Measurements from ENCODE around the gene RBM33. TPM values are rescaled to one million over a fixed set of nuclear protein-coding genes. Genes with fewer than 3 reads are reported as not detected.

RBM33 gene
- total RNA-seq, 1 experiment from 2014 or later, result 81.8 TPM

DNA sequence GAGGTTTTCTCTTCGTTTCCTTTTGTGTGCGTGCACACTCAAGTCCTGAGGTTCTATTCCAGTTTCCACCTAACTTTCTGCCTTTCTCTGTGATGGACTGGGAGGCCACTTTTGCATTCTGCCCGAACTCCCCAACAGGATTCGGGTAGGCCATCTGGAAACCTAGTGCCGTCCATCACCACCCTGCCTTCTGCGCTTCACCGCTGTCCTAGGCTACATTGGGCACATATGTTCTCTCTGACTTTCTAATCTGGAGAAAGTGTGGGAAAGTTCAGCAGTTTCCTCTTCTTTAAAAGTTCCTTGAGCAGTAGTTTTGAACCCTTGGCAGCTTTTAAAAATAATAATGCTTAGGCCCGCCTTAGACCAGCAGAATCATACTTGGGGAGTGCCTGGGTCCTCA, 121.0 kb downstream of the RBM33 start (continued):
- TF ChIP-seq, protein P1, sequence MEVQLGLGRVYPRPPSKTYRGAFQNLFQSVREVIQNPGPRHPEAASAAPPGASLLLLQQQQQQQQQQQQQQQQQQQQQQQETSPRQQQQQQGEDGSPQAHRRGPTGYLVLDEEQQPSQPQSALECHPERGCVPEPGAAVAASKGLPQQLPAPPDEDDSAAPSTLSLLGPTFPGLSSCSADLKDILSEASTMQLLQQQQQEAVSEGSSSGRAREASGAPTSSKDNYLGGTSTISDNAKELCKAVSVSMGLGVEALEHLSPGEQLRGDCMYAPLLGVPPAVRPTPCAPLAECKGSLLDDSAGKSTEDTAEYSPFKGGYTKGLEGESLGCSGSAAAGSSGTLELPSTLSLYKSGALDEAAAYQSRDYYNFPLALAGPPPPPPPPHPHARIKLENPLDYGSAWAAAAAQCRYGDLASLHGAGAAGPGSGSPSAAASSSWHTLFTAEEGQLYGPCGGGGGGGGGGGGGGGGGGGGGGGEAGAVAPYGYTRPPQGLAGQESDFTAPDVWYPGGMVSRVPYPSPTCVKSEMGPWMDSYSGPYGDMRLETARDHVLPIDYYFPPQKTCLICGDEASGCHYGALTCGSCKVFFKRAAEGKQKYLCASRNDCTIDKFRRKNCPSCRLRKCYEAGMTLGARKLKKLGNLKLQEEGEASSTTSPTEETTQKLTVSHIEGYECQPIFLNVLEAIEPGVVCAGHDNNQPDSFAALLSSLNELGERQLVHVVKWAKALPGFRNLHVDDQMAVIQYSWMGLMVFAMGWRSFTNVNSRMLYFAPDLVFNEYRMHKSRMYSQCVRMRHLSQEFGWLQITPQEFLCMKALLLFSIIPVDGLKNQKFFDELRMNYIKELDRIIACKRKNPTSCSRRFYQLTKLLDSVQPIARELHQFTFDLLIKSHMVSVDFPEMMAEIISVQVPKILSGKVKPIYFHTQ (CRISPR knock-in tag; IDR thresholded peaks at IDR 0.05), result no peak
- TF ChIP-seq KAT7 (CRISPR knock-in tag; IDR thresholded peaks at IDR 0.05; ENCODE audit: borderline replicate concordance) (no peak), MYBL2 (CRISPR knock-in tag; IDR thresholded peaks at IDR 0.05) (no peak), NFE2L1 (CRISPR knock-in tag; IDR thresholded peaks at IDR 0.05) (no peak), ZNF121 (CRISPR knock-in tag; IDR thresholded peaks at IDR 0.05) (no peak), TEAD1 (CRISPR knock-in tag; IDR thresholded peaks at IDR 0.05) (no peak), ZNF232 (CRISPR knock-in tag; IDR thresholded peaks at IDR 0.05) (no peak)
- TF ChIP-seq, protein P2, sequence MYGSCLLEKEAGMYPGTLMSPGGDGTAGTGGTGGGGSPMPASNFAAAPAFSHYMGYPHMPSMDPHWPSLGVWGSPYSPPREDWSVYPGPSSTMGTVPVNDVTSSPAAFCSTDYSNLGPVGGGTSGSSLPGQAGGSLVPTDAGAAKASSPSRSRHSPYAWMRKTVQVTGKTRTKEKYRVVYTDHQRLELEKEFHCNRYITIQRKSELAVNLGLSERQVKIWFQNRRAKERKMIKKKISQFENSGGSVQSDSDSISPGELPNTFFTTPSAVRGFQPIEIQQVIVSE (CRISPR knock-in tag; IDR thresholded peaks at IDR 0.05; ENCODE audit: borderline replicate concordance), result no peak
- TF ChIP-seq, protein P3, sequence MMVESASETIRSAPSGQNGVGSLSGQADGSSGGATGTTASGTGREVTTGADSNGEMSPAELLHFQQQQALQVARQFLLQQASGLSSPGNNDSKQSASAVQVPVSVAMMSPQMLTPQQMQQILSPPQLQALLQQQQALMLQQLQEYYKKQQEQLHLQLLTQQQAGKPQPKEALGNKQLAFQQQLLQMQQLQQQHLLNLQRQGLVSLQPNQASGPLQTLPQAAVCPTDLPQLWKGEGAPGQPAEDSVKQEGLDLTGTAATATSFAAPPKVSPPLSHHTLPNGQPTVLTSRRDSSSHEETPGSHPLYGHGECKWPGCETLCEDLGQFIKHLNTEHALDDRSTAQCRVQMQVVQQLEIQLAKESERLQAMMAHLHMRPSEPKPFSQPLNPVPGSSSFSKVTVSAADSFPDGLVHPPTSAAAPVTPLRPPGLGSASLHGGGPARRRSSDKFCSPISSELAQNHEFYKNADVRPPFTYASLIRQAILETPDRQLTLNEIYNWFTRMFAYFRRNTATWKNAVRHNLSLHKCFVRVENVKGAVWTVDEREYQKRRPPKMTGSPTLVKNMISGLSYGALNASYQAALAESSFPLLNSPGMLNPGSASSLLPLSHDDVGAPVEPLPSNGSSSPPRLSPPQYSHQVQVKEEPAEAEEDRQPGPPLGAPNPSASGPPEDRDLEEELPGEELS (CRISPR knock-in tag; IDR thresholded peaks at IDR 0.05), result no peak
- TF ChIP-seq, protein P4, sequence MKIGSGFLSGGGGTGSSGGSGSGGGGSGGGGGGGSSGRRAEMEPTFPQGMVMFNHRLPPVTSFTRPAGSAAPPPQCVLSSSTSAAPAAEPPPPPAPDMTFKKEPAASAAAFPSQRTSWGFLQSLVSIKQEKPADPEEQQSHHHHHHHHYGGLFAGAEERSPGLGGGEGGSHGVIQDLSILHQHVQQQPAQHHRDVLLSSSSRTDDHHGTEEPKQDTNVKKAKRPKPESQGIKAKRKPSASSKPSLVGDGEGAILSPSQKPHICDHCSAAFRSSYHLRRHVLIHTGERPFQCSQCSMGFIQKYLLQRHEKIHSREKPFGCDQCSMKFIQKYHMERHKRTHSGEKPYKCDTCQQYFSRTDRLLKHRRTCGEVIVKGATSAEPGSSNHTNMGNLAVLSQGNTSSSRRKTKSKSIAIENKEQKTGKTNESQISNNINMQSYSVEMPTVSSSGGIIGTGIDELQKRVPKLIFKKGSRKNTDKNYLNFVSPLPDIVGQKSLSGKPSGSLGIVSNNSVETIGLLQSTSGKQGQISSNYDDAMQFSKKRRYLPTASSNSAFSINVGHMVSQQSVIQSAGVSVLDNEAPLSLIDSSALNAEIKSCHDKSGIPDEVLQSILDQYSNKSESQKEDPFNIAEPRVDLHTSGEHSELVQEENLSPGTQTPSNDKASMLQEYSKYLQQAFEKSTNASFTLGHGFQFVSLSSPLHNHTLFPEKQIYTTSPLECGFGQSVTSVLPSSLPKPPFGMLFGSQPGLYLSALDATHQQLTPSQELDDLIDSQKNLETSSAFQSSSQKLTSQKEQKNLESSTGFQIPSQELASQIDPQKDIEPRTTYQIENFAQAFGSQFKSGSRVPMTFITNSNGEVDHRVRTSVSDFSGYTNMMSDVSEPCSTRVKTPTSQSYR (CRISPR knock-in tag; IDR thresholded peaks at IDR 0.05), result no peak

DNA sequence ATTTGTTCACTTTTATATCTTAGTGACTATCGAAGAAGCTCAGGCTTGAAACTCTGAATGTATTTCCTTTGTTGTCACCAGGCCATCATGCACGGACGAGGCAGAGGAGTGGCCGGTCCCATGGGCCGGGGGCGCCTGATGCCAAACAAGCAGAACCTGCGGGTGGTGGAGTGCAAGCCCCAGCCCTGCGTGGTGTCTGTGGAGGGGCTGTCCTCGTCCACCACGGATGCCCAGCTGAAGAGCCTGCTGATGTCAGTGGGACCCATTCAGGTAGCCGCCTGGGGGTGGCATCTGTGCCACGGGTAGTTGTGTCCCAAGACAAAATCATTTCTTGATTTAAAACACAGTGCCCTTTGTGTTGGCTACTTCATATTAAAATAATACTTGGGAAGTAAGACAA, 121.9 kb downstream of the RBM33 start:
- H3K27me3 Mint-ChIP-seq (ENCODE audit: low read depth), result no peaks in the 10 kb centered on the region
- H3K4me1 Mint-ChIP-seq, result peaks cover 18% of the 10 kb centered on the region
- H3K36me3 Mint-ChIP-seq, result peaks cover 43% of the 10 kb centered on the region
- TF ChIP-seq NR1H2 (CRISPR knock-in tag; IDR thresholded peaks at IDR 0.05) (no peak), ZNF232 (CRISPR knock-in tag; IDR thresholded peaks at IDR 0.05) (no peak), JUN (CRISPR knock-in tag; IDR thresholded peaks at IDR 0.05) (no peak), ELF4 (CRISPR knock-in tag; IDR thresholded peaks at IDR 0.05; ENCODE audit: low read depth) (no peak), KAT7 (CRISPR knock-in tag; IDR thresholded peaks at IDR 0.05; ENCODE audit: borderline replicate concordance) (no peak), JAZF1 (CRISPR knock-in tag; IDR thresholded peaks at IDR 0.05) (no peak), IRF2 (CRISPR knock-in tag; IDR thresholded peaks at IDR 0.05; ENCODE audit: borderline replicate concordance, low read depth) (no peak)
- TF ChIP-seq, protein P2 (CRISPR knock-in tag; IDR thresholded peaks at IDR 0.05; ENCODE audit: borderline replicate concordance), result no peak
- TF ChIP-seq, protein P5, sequence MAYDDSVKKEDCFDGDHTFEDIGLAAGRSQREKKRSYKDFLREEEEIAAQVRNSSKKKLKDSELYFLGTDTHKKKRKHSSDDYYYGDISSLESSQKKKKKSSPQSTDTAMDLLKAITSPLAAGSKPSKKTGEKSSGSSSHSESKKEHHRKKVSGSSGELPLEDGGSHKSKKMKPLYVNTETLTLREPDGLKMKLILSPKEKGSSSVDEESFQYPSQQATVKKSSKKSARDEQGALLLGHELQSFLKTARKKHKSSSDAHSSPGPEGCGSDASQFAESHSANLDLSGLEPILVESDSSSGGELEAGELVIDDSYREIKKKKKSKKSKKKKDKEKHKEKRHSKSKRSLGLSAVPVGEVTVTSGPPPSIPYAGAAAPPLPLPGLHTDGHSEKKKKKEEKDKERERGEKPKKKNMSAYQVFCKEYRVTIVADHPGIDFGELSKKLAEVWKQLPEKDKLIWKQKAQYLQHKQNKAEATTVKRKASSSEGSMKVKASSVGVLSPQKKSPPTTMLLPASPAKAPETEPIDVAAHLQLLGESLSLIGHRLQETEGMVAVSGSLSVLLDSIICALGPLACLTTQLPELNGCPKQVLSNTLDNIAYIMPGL (CRISPR knock-in tag; IDR thresholded peaks at IDR 0.05), result no peak
- TF ChIP-seq, protein P6, sequence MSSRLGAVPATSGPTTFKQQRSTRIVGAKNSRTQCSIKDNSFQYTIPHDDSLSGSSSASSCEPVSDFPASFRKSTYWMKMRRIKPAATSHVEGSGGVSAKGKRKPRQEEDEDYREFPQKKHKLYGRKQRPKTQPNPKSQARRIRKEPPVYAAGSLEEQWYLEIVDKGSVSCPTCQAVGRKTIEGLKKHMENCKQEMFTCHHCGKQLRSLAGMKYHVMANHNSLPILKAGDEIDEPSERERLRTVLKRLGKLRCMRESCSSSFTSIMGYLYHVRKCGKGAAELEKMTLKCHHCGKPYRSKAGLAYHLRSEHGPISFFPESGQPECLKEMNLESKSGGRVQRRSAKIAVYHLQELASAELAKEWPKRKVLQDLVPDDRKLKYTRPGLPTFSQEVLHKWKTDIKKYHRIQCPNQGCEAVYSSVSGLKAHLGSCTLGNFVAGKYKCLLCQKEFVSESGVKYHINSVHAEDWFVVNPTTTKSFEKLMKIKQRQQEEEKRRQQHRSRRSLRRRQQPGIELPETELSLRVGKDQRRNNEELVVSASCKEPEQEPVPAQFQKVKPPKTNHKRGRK (CRISPR knock-in tag; IDR thresholded peaks at IDR 0.05; ENCODE audit: borderline replicate concordance), result no peak
- TF ChIP-seq, protein P7, sequence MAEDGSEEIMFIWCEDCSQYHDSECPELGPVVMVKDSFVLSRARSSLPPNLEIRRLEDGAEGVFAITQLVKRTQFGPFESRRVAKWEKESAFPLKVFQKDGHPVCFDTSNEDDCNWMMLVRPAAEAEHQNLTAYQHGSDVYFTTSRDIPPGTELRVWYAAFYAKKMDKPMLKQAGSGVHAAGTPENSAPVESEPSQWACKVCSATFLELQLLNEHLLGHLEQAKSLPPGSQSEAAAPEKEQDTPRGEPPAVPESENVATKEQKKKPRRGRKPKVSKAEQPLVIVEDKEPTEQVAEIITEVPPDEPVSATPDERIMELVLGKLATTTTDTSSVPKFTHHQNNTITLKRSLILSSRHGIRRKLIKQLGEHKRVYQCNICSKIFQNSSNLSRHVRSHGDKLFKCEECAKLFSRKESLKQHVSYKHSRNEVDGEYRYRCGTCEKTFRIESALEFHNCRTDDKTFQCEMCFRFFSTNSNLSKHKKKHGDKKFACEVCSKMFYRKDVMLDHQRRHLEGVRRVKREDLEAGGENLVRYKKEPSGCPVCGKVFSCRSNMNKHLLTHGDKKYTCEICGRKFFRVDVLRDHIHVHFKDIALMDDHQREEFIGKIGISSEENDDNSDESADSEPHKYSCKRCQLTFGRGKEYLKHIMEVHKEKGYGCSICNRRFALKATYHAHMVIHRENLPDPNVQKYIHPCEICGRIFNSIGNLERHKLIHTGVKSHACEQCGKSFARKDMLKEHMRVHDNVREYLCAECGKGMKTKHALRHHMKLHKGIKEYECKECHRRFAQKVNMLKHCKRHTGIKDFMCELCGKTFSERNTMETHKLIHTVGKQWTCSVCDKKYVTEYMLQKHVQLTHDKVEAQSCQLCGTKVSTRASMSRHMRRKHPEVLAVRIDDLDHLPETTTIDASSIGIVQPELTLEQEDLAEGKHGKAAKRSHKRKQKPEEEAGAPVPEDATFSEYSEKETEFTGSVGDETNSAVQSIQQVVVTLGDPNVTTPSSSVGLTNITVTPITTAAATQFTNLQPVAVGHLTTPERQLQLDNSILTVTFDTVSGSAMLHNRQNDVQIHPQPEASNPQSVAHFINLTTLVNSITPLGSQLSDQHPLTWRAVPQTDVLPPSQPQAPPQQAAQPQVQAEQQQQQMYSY (CRISPR knock-in tag; IDR thresholded peaks at IDR 0.05), result no peak

More for the DNA sequence above, 121.9 kb downstream of the RBM33 start:
- CTCF ChIA-PET, result interaction anchor here (3.3 kb wide), 1 partner anchor 168 kb away, joined by 26 read pairs; no protein-coding TSS in a partner anchor
- H3K4me3 Mint-ChIP-seq, result no peak overlapping the region
- ATAC-seq (no peak), DNase-seq (ENCODE audit: low spot score) (no peak)
- POLR2A ChIA-PET, result no interaction called here
- no peaks in the 10 kb centered on the region for H3K9me3 Mint-ChIP-seq
- no peak overlapping the region for H3K27ac Mint-ChIP-seq

All from WTC11 (cell line).